Psoas muscle (tissue), 8 donors: ENCODE data around the gene PLBD2. TPM values are rescaled to one million over a fixed set of nuclear protein-coding genes. Genes with fewer than 3 reads are reported as not detected.

Experiments used
- ATAC-seq, 4 donors: fragments of 200-7000 bp; cut with Tn5 transposase; one replicate each; pipeline ENCODE4 v1.9.1; 2020; ENCODE audit warnings: moderate library complexity in 3 of 4, mild to moderate bottlenecking in 2 of 4
- DNase-seq, 2 donors: peaks; one replicate each; pipeline ENCODE4 v3.0.0-alpha.2; 2020
- H3K27ac ChIP-seq: fragments of 200-600 bp; one replicate; pipeline ENCODE4 v1.8.0; 2022
- H3K27me3 ChIP-seq, 3 donors: fragments of 200-600 bp in 1 of 3; one replicate each; pipeline versions ENCODE4 v1.6.1 to v1.8.0; 2013 to 2022; ENCODE audit warnings: low read length in 2 of 3, mild to moderate bottlenecking in 2 of 3, moderate library complexity in 1 of 3; ENCODE audit not compliant: insufficient read depth in 3 of 3
- H3K36me3 ChIP-seq, 2 donors: fragments of 200-600 bp in 1 of 2; one replicate each; pipeline versions ENCODE4 v1.6.1 to v1.8.0; 2013 to 2022; ENCODE audit warnings: low read depth in 1 of 2, mild to moderate bottlenecking in 1 of 2, moderate library complexity in 1 of 2; ENCODE audit not compliant: insufficient read depth in 1 of 2
- H3K4me1 ChIP-seq: fragments of 200-600 bp; one replicate; pipeline ENCODE4 v1.8.0; 2022
- H3K4me3 ChIP-seq: fragments of 200-600 bp; one replicate; pipeline ENCODE4 v1.8.0; 2022; ENCODE audit warnings: mild to moderate bottlenecking
- H3K9me3 ChIP-seq: fragments of 200-600 bp; one replicate; pipeline ENCODE4 v1.8.0; 2022
- WGBS, 3 donors: extraction: QIAGEN DNeasy Blood & Tissue Kit; methylation state at CpG; one replicate each; pipeline versions ENCODE4 v1.1.6 to v1.1.7; 2013; 5-methylcytosine and 5-hydroxymethylcytosine counted together
- intact Hi-C, 2 donors: fragments of 100-400 bp; cut with DNase I; formaldehyde crosslinking; loops; one replicate each; pipeline versions ENCODE4 v1.11.0 to v1.14.2; 2022
- polyA plus RNA-seq, 3 donors: library from polyadenylated mRNA; stranded (reverse); fragments of 200-250 nt; gene quantifications; one replicate each; pipeline ENCODE4 v1.2.3, GENCODE V29; 2013
- total RNA-seq, 4 donors: library from RNA; stranded (reverse); fragmentation: NEBNext Ultra II Directional in 2 of 4; extraction: Animal tissue kit (Norgen Biotek cat#: 25700) in 2 of 4; gene quantifications; one replicate each; pipeline versions ENCODE4 v1.2.1 to v1.2.4, GENCODE V29; 2021 to 2023
- TF ChIP-seq, protein P1 (sequence below): fragments of 200-600 bp; IDR thresholded peaks from one replicate; pipeline ENCODE4 v1.8.0; 2022; ENCODE audit warnings: antibody characterized with exemption
- donor health status: healthy with polysubstance abuse.
- donor health status: DM: no; HTN: no; CAD: no; lungs with moderate emphysema.
- donor health status: Bipolar disorder and iron deficiency.
- donor health status: healthy.
- donor health status: DM: yes; HTN: yes; CAD: no.
- donor health status: DM: no; HTN: no; CAD: no.
- donor health status: DM: no; HTN: no; CAD: no.
- donor health status: DM: yes; HTN: yes; CAD: no.

The PLBD2 gene
- total and polyA plus RNA-seq, 7 donors, result 5.2 to 21.4 (median 15.7) TPM

DNA sequence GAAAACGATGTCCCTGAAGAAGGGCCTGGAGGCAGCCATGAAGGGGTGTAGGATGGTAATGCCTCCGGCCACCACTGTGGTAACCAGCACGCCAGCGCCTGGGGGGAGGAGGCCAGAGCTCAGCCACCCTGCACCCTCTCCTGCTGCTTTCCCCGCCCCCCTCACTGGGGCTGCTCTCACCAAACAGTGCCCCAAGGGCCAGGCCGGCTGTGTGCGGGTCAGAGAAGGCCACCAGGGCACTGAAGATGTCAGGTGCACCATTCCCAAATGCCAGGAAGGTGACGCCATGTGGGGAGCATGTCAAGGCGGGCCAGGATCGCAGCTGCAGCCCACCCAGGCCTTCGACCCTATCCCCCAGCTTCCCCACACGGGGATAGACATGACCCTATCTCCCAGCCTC, 38.0 kb upstream of the PLBD2 start:
- WGBS, 3 donors, result 89 to 91% (median 91%) methylated on average over 9 to 12 of the region's 12 CpGs
- DNase-seq (no peak), ATAC-seq (no peak)
- H3K36me3 ChIP-seq, result peaks cover 0 to 56% of the 10 kb centered on the region in 2 donors
- no peaks in the 10 kb centered on the region for H3K27me3 ChIP-seq
- H3K4me1 ChIP-seq, result no peaks in the 10 kb centered on the region
- intact Hi-C loops, result no loop called here
- H3K4me3 ChIP-seq, result no peak overlapping the region
- TF ChIP-seq, protein P1, sequence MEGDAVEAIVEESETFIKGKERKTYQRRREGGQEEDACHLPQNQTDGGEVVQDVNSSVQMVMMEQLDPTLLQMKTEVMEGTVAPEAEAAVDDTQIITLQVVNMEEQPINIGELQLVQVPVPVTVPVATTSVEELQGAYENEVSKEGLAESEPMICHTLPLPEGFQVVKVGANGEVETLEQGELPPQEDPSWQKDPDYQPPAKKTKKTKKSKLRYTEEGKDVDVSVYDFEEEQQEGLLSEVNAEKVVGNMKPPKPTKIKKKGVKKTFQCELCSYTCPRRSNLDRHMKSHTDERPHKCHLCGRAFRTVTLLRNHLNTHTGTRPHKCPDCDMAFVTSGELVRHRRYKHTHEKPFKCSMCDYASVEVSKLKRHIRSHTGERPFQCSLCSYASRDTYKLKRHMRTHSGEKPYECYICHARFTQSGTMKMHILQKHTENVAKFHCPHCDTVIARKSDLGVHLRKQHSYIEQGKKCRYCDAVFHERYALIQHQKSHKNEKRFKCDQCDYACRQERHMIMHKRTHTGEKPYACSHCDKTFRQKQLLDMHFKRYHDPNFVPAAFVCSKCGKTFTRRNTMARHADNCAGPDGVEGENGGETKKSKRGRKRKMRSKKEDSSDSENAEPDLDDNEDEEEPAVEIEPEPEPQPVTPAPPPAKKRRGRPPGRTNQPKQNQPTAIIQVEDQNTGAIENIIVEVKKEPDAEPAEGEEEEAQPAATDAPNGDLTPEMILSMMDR, result no peak
- H3K27ac ChIP-seq, result no peak overlapping the region
- no peaks in the 10 kb centered on the region for H3K9me3 ChIP-seq

DNA sequence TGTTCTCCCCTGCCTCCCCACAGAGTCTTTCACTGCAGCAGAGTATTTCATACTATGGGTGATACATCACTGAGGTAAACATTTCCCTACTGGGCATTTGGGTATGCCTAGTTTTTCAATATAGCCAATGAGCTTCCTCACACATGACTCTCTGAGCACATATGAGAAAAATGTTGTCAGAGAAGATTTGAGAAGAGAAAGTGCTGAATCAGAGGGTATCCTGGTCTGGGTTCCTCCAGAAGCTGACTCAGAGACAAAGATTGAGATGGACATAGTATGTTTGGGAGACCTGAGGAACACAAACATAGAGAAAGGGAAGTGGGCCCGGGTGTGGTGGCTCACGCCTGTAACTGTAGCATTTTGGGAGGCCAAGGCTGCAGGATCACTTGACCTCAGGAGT, 36.0 kb upstream of the PLBD2 start:
- H3K36me3 ChIP-seq, result peaks cover 0 to 40% of the 10 kb centered on the region in 2 donors
- DNase-seq, result no peak
- no peaks in the 10 kb centered on the region for H3K9me3 ChIP-seq
- peaks cover 19% of the 10 kb centered on the region for H3K4me1 ChIP-seq
- intact Hi-C loops, result no loop called here
- ATAC-seq, result no peak
- no peak overlapping the region for H3K27ac ChIP-seq
- no peaks in the 10 kb centered on the region for H3K27me3 ChIP-seq
- WGBS, 3 donors, result 91 to 97% (median 97%) methylated on average over 2 of the region's 2 CpGs
- TF ChIP-seq, protein P1, result no peak
- no peak overlapping the region for H3K4me3 ChIP-seq

DNA sequence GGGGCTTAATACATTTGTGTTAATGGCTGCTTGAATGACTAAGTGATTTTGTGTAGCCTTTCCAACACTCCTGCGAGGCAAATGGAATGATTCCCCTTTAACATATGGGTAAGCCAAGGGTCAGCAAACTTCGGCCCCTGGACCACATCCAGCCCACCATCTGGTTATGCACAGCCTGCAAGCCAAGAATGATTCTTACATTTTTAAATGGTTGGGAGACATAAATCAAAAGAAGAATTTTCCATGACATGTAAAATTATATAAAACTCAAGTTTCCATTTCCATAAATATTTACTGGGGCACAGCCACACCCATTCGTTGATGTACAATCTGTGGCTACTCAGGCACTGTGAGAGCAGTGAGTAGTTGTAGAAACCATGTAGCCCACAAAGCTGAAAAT, 32.5 kb upstream of the PLBD2 start:
- Histone ChIP-seq H3K4me3 (no peak overlapping the region), H3K27ac (peak overlapping the region; percentile 61), H3K9me3 (no peaks in the 10 kb centered on the region), H3K36me3 (peaks cover 0 to 25% of the 10 kb centered on the region in 2 donors), H3K4me1 (peaks cover 22% of the 10 kb centered on the region), H3K27me3 (no peaks in the 10 kb centered on the region)
- intact Hi-C loops, result no loop called here
- ATAC-seq, result peak in 3 of 4 donors; percentile 32 to 47 (median 37)
- TF ChIP-seq, protein P1, result no peak
- WGBS, 3 donors, result 6 to 11% (median 9%) methylated on average over 3 of the region's 3 CpGs
- DNase-seq, result peak; percentile 55 to 77

DNA sequence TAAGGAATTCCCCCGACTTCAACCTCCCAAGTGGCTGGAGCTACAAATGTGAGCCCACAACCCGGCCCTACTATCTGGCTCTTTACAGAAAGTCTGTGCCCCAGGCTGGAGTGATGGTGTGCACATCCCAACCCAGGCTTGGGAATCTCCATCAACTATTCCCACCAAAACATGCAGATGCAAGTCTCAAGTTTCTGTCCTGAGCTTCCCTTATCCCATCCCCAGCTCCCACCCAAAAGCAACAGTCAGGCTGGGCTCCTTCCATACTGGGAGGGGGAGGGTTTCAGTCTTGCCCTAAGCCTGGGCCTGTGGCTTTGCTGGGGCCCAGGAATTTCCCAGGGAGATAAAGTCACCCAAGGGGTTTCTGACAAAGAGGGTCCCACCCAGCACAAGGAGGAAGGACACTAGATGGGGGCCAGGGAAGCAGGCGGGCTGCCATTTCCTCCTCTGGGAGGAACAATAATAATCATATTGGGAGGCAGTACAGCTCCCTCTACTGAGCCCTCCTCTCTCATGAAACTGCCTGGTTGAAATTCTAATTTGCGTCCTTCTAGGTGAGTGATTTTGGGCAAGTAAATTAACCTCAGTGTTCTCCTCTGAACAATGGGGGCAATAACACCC, 31.5 kb upstream of the PLBD2 start:
- WGBS, 3 donors, result 51 to 61% (median 61%) methylated on average over 4 of the region's 4 CpGs
- peak in 2 of 4 donors; percentile 23 to 26 for ATAC-seq
- H3K36me3 ChIP-seq, result peaks cover 0 to 31% of the 10 kb centered on the region in 2 donors

More for the DNA sequence above, 31.5 kb upstream of the PLBD2 start:
- no peaks in the 10 kb centered on the region for H3K27me3 ChIP-seq
- peaks cover 22% of the 10 kb centered on the region for H3K4me1 ChIP-seq
- no peak overlapping the region for H3K4me3 ChIP-seq
- H3K27ac ChIP-seq, result peak overlapping the region; percentile 61
- TF ChIP-seq, protein P1, result no peak
- intact Hi-C loops, result no loop called here
- no peaks in the 10 kb centered on the region for H3K9me3 ChIP-seq
- DNase-seq, result no peak
